ENCODE measurements around the gene LONP1. TPM values are rescaled to one million over a fixed set of nuclear protein-coding genes. Genes with fewer than 3 reads are reported as not detected.

The LONP1 gene
- total and polyA plus RNA-seq, 8 donors, result 23.3 to 63.9 (median 39.4) TPM

DNA sequence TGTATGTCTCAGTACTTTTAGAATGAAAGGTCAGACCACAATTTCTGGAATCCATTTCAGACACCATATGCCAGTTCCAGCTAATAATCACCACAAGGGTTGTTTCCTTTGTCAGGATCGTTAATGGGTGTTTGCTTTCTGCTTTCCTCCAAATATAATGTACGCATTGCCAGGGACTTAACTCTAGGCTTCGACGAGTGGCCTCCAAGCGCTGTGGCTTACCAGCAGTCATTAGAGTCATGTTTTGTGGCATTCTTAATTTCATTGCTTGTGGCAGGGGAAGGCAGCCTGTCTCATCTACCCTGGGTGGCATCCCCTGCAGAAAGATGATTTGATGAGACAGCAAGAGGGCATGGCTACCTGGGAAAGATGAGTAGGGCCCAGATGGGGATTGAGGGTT, 74.5 kb downstream of the LONP1 start:
- Histone ChIP-seq H3K4me1 (peaks cover 0 to 8% (median 0%) of the 10 kb centered on the region in 3 donors), H3K27me3 (no peaks in the 10 kb centered on the region), H3K27ac (no peak overlapping the region), H3K9me3 (no peaks in the 10 kb centered on the region), H3K4me3 (no peak overlapping the region), H3K36me3 (peaks cover 0 to 49% (median 27%) of the 10 kb centered on the region in 3 donors)
- intact Hi-C loops (cut with DNase I), result no loop called here
- peak in 1 of 6 donors; percentile 4 for DNase-seq
- peak in 2 of 4 donors; percentile 38 to 63 for ATAC-seq
- FAIRE-seq, result no peak
- 66 to 75% methylated on average over 5 of the region's 5 CpGs for WGBS, 2 donors
- no peak for TF ChIP-seq CTCF (IDR thresholded peaks at IDR 0.05)

DNA sequence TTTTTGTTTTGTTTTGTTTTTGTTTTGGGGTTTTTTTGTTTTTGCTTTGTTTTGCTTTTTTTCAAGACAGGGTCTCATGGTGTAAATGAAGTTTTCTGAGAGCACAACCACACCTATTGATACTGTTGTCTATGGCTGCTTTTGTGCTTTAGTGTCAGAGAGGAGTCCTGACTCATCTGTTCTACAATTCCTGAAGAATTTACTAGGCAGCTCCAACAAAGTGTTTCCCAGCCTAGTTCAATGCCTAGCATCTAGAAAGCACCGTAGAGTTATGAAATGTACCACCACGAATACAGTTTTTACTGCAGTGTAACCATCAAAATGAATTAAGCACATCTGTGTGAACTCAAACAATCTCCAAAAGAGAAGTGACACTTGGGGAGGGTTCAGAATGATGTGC, 75.9 kb downstream of the LONP1 start:
- no peak for FAIRE-seq
- no peaks in the 10 kb centered on the region for H3K9me3 ChIP-seq
- peaks cover 0 to 8% (median 0%) of the 10 kb centered on the region in 3 donors for H3K4me1 ChIP-seq
- WGBS, 2 donors, result 84 to 93% methylated on average over 2 of the region's 2 CpGs
- no peak for ATAC-seq
- H3K4me3 ChIP-seq, result no peak overlapping the region
- H3K27ac ChIP-seq, result no peak overlapping the region
- no peak for DNase-seq
- TF ChIP-seq CTCF (IDR thresholded peaks at IDR 0.05), result no peak
- no peaks in the 10 kb centered on the region for H3K27me3 ChIP-seq
- intact Hi-C loops (cut with DNase I), result no loop called here
- H3K36me3 ChIP-seq, result peaks cover 0 to 40% (median 20%) of the 10 kb centered on the region in 3 donors

DNA sequence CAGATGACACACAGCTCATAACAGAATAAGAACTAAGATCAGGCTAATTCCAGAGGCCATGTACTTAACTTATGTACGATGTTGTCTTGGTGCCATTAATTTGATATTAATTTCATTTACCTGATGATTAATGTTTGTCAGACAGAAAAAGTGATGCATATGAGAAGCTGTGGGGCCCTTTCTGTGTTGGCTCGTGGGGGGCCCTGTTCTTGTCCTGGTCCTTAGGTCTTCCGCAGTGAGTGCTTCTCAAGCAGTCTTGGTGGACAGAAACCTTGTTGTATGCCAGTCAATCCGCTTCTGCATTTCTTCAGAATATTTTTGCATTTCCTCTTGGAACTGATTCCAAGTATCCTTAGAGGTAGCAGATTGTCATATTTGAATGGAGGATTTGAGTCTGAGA, 76.9 kb downstream of the LONP1 start:
- WGBS, 2 donors, result 89 to 92% methylated on average over 4 of the region's 4 CpGs
- DNase-seq, result no peak

DNA sequence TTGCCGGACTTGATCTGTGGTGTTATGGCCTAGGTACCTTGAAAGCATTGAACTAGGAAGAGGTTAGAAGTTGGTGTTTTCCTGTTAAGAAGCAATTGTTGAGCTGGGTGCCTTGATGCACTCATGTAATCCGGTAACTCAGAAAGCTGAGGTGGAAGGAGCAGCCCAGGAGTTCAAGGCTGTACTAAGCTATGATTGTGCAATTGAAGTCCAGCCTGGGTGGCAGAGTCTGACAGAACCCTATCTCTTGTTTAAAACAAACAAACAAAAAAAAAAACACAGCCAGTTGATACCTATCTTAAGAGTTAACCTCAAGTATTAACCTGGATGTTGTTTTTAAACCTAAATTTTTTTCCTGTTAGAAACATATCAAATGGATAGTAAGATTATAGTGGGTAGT, 77.7 kb downstream of the LONP1 start:
- Histone ChIP-seq H3K4me3 (no peak overlapping the region), H3K36me3 (peaks cover 0 to 26% (median 17%) of the 10 kb centered on the region in 3 donors), H3K4me1 (peaks cover 0 to 13% (median 0%) of the 10 kb centered on the region in 3 donors), H3K27ac (no peak overlapping the region), H3K9me3 (no peaks in the 10 kb centered on the region), H3K27me3 (no peaks in the 10 kb centered on the region)
- FAIRE-seq, result no peak
- no peak for TF ChIP-seq CTCF (IDR thresholded peaks at IDR 0.05)
- ATAC-seq, result peak; percentile 45 to 77 (median 69)
- no peak for DNase-seq
- intact Hi-C loops (cut with DNase I), result no loop called here
- WGBS, 2 donors, result 56 to 57% methylated on average over 2 of the region's 2 CpGs

More for the DNA sequence above, 76.9 kb downstream of the LONP1 start:
- ATAC-seq (no peak), FAIRE-seq (no peak)
- Histone ChIP-seq H3K27ac (no peak overlapping the region), H3K9me3 (no peaks in the 10 kb centered on the region), H3K4me1 (peaks cover 0 to 9% (median 0%) of the 10 kb centered on the region in 3 donors), H3K4me3 (no peak overlapping the region), H3K36me3 (peaks cover 0 to 35% (median 20%) of the 10 kb centered on the region in 3 donors), H3K27me3 (no peaks in the 10 kb centered on the region)
- intact Hi-C loops (cut with DNase I), result no loop called here
- no peak for TF ChIP-seq CTCF (IDR thresholded peaks at IDR 0.05)

Other genes with a start within 250 kb of the LONP1 start
- under 1 TPM in 5 of 6 donors, not detected in 1; 0.09 to 0.22 (median 0.19) TPM for gene TINCR, start 152.2 kb downstream of the LONP1 start, total RNA-seq
- under 1 TPM; 0.27 to 0.85 TPM for gene TINCR, start 152.2 kb downstream of the LONP1 start, polyA plus RNA-seq
- gene SAFB2, start 97.4 kb downstream of the LONP1 start, total RNA-seq, result 10 to 100 TPM; 35.0 to 68.3 (median 41.5) TPM
- 100 to 1,000 TPM; 108 to 112 TPM for gene SAFB2, start 97.4 kb downstream of the LONP1 start, polyA plus RNA-seq
- 10 to 100 TPM; 28.9 to 52.8 (median 41.1) TPM for gene SAFB, start 97.1 kb downstream of the LONP1 start, total RNA-seq
- 10 to 100 TPM; 63.5 to 84.3 TPM for gene SAFB, start 97.1 kb downstream of the LONP1 start, polyA plus RNA-seq
- 10 to 100 TPM; 14.0 to 25.9 (median 23.5) TPM for gene MICOS13, start 39.6 kb downstream of the LONP1 start, total RNA-seq
- gene MICOS13, start 39.6 kb downstream of the LONP1 start, polyA plus RNA-seq, result 10 to 100 TPM; 59.3 to 77.5 TPM
- gene HSD11B1L, start 39.1 kb downstream of the LONP1 start, total RNA-seq, result 1 to 10 TPM; 2.1 to 5.5 (median 3.5) TPM
- gene HSD11B1L, start 39.1 kb downstream of the LONP1 start, polyA plus RNA-seq, result 10 to 100 TPM; 12.9 to 16.9 TPM
- 100 to 1,000 TPM; 524 to 926 (median 654) TPM for gene RPL36, start 29.9 kb downstream of the LONP1 start, total RNA-seq
- gene RPL36, start 29.9 kb downstream of the LONP1 start, polyA plus RNA-seq, result 1,000 to 10,000 TPM in 1 of 2 donors, 100 to 1,000 TPM in 1; 951 to 1,510 TPM
- not detected for gene CATSPERD, start 491 bp upstream of the LONP1 start, total RNA-seq
- not detected for gene CATSPERD, start 491 bp upstream of the LONP1 start, polyA plus RNA-seq
- 1 to 10 TPM in 5 of 6 donors, under 1 TPM in 1; 0.61 to 3.1 (median 1.5) TPM for gene PRR22, start 64.6 kb upstream of the LONP1 start, total RNA-seq
- gene PRR22, start 64.6 kb upstream of the LONP1 start, polyA plus RNA-seq, result 10 to 100 TPM; 18.7 to 25.9 TPM
- gene DUS3L, start 71.0 kb upstream of the LONP1 start, total RNA-seq, result 10 to 100 TPM; 14.8 to 29.2 (median 20.2) TPM
- 10 to 100 TPM; 61.2 to 66.6 TPM for gene DUS3L, start 71.0 kb upstream of the LONP1 start, polyA plus RNA-seq
- gene NRTN, start 84.9 kb upstream of the LONP1 start, total RNA-seq, result 10 to 100 TPM in 4 of 6 donors, 1 to 10 TPM in 2; 5.0 to 15.2 (median 11.5) TPM
- 1 to 10 TPM; 5.0 to 8.5 TPM for gene NRTN, start 84.9 kb upstream of the LONP1 start, polyA plus RNA-seq
- 1 to 10 TPM; 1.9 to 8.7 (median 2.8) TPM for gene FUT6, start 119.6 kb upstream of the LONP1 start, total RNA-seq
- 1 to 10 TPM; 2.9 to 4.0 TPM for gene FUT6, start 119.6 kb upstream of the LONP1 start, polyA plus RNA-seq
- gene FUT3, start 131.3 kb upstream of the LONP1 start, total RNA-seq, result 10 to 100 TPM in 2 of 6 donors, 1 to 10 TPM in 4; 3.3 to 13.9 (median 5.7) TPM
- gene FUT3, start 131.3 kb upstream of the LONP1 start, polyA plus RNA-seq, result 10 to 100 TPM in 1 of 2 donors, 1 to 10 TPM in 1; 9.7 to 12.0 TPM
- not detected for gene FUT5, start 150.4 kb upstream of the LONP1 start, total RNA-seq
- gene FUT5, start 150.4 kb upstream of the LONP1 start, polyA plus RNA-seq, result not detected
- 100 to 1,000 TPM in 1 of 6 donors, 10 to 100 TPM in 5; 58.0 to 104 (median 82.0) TPM for gene NDUFA11, start 183.6 kb upstream of the LONP1 start, total RNA-seq
- gene NDUFA11, start 183.6 kb upstream of the LONP1 start, polyA plus RNA-seq, result 100 to 1,000 TPM; 161 to 209 TPM
- 1 to 10 TPM; 2.9 to 5.6 (median 4.6) TPM for gene VMAC, start 184.7 kb upstream of the LONP1 start, total RNA-seq
- 10 to 100 TPM in 1 of 2 donors, 1 to 10 TPM in 1; 4.0 to 10.1 TPM for gene VMAC, start 184.7 kb upstream of the LONP1 start, polyA plus RNA-seq
- gene CAPS, start 194.1 kb upstream of the LONP1 start, total RNA-seq, result 10 to 100 TPM; 10.5 to 23.2 (median 14.0) TPM
- 10 to 100 TPM; 62.9 to 77.2 TPM for gene CAPS, start 194.1 kb upstream of the LONP1 start, polyA plus RNA-seq

Measured in pancreas (tissue), 10 donors.